DOHH2 (cell line): Measurements from ENCODE around the gene STK11.

Experiments
- EZH2phosphoT487 ChIP-seq: fragments of 200-600 bp; sonication (generic); IDR thresholded peaks from 2 replicates; pipeline ENCODE4 v1.6.1; 2017; ENCODE audit warnings: borderline replicate concordance, mild to moderate bottlenecking, antibody characterized with exemption, low read length, moderate library complexity, mixed read lengths
- TF ChIP-seq, protein P1 (sequence below): fragments of 200-600 bp; sonication (generic); IDR thresholded peaks from one replicate; pipeline ENCODE4 v1.5.1; 2014; ENCODE audit warnings: antibody characterized with exemption, mild to moderate bottlenecking, low read depth, low read length; ENCODE audit not compliant: poor library complexity, severe bottlenecking

- TF ChIP-seq, protein P1, sequence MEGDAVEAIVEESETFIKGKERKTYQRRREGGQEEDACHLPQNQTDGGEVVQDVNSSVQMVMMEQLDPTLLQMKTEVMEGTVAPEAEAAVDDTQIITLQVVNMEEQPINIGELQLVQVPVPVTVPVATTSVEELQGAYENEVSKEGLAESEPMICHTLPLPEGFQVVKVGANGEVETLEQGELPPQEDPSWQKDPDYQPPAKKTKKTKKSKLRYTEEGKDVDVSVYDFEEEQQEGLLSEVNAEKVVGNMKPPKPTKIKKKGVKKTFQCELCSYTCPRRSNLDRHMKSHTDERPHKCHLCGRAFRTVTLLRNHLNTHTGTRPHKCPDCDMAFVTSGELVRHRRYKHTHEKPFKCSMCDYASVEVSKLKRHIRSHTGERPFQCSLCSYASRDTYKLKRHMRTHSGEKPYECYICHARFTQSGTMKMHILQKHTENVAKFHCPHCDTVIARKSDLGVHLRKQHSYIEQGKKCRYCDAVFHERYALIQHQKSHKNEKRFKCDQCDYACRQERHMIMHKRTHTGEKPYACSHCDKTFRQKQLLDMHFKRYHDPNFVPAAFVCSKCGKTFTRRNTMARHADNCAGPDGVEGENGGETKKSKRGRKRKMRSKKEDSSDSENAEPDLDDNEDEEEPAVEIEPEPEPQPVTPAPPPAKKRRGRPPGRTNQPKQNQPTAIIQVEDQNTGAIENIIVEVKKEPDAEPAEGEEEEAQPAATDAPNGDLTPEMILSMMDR = no peak
- no peak for TF ChIP-seq EZH2phosphoT487
These were observed 49.9 kb downstream of the STK11 start for GRCh38 chr19:1255186-1256161.
